Chondrocyte (in vitro differentiated cells): Measurements from ENCODE around the gene APOBEC3G. TPM values are rescaled to one million over a fixed set of nuclear protein-coding genes. Genes with fewer than 3 reads are reported as not detected.
"Not testable (repeated sequence)": the region's sequence is repeated elsewhere in the genome, so short reads cannot be mapped to it uniquely, and the experiment has no call there.

ENCODE experiments used
- DNase-seq: peaks from one replicate; pipeline ENCODE4 v3.0.0; 2021; ENCODE audit warnings: mixed read lengths, low spot score
- H3K27ac Mint-ChIP-seq: one replicate; pipeline ENCODE4 v1.8.0; 2021; ENCODE audit warnings: mild to moderate bottlenecking, moderate library complexity, mixed read lengths; ENCODE audit not compliant: unreplicated experiment
- H3K27me3 Mint-ChIP-seq: 2 replicates; pipeline ENCODE4 v1.8.0; 2021; ENCODE audit warnings: low read depth, mixed read lengths
- H3K36me3 Mint-ChIP-seq: 2 replicates; pipeline ENCODE4 v1.8.0; 2021; ENCODE audit warnings: low read depth, mixed read lengths
- H3K4me1 Mint-ChIP-seq: 2 replicates; pipeline ENCODE4 v1.8.0; 2021; ENCODE audit warnings: low read depth, mild to moderate bottlenecking, mixed read lengths
- H3K4me3 Mint-ChIP-seq: one replicate; pipeline ENCODE4 v1.8.0; 2021; ENCODE audit warnings: mild to moderate bottlenecking, moderate library complexity, mixed read lengths; ENCODE audit not compliant: unreplicated experiment
- H3K9me3 Mint-ChIP-seq: 2 replicates; pipeline ENCODE4 v1.8.0; 2021; ENCODE audit warnings: low read depth, mixed read lengths
- CTCF ChIP-seq: fragments of 200-600 bp; sonication (generic); IDR thresholded peaks from 2 replicates; pipeline ENCODE4 v1.5.0; 2021; ENCODE audit warnings: antibody characterized with exemption, mild to moderate bottlenecking, moderate library complexity
- long read RNA-seq: library from polyadenylated mRNA; stranded (forward); transcript quantifications from one replicate; pipeline ENCODE4 v2.0.0, GENCODE V29; 2021
- total RNA-seq: library from RNA; stranded (reverse); gene quantifications from 3 replicates; pipeline ENCODE4 v1.2.1, GENCODE V29; 2021

The APOBEC3G gene
- 0.56 to 0.94 TPM (median 0.87 TPM) in 3 replicates for total RNA-seq
- long read RNA-seq, partial matches to known transcripts: 0 of 1 reads
- long read RNA-seq, other reads (novel, unspliced or antisense): 0 of 1 reads

- not testable (repeated sequence) for DNase-seq, H3K27me3 Mint-ChIP-seq
- peak within 1 kb of the TSS; percentile 53 for H3K4me3 Mint-ChIP-seq
Measured at GRCh38 chr22:39077026-39077840, at the start of gene APOBEC3G. APOBEC3G (plus strand) TSS chr22:39077275; CDS start chr22:39077362, 87 bp downstream.

GRCh38 chr22:39027717-39028116, 49.4 kb upstream of the APOBEC3G start:
- no peaks in the 10 kb centered on the region for H3K4me1 Mint-ChIP-seq
- TF ChIP-seq CTCF: no peak
- H3K27me3 Mint-ChIP-seq: no peaks in the 10 kb centered on the region
- no peak overlapping the region for H3K27ac Mint-ChIP-seq
- no peaks in the 10 kb centered on the region for H3K9me3 Mint-ChIP-seq
- H3K36me3 Mint-ChIP-seq: no peaks in the 10 kb centered on the region
- DNase-seq: no peak
- no peak overlapping the region for H3K4me3 Mint-ChIP-seq

More at GRCh38 chr22:39077026-39077840, at the start of gene APOBEC3G:
- H3K27ac Mint-ChIP-seq, H3K36me3 Mint-ChIP-seq, H3K4me1 Mint-ChIP-seq, H3K9me3 Mint-ChIP-seq: not testable (repeated sequence)
- TF ChIP-seq CTCF: peak; percentile 26

GRCh38 chr22:39028281-39028680, 48.8 kb upstream of the APOBEC3G start:
- Mint-ChIP-seq H3K36me3 (no peaks in the 10 kb centered on the region), H3K27me3 (no peaks in the 10 kb centered on the region), H3K27ac (no peak overlapping the region), H3K4me3 (no peak overlapping the region), H3K4me1 (no peaks in the 10 kb centered on the region), H3K9me3 (no peaks in the 10 kb centered on the region)
- DNase-seq: no peak
- TF ChIP-seq CTCF: no peak

GRCh38 chr22:39029227-39029626, 47.8 kb upstream of the APOBEC3G start:
- no peak overlapping the region for H3K4me3 Mint-ChIP-seq
- no peaks in the 10 kb centered on the region for H3K9me3 Mint-ChIP-seq
- H3K4me1 Mint-ChIP-seq: no peaks in the 10 kb centered on the region
- no peak overlapping the region for H3K27ac Mint-ChIP-seq
- no peak for TF ChIP-seq CTCF
- no peaks in the 10 kb centered on the region for H3K27me3 Mint-ChIP-seq
- no peaks in the 10 kb centered on the region for H3K36me3 Mint-ChIP-seq
- no peak for DNase-seq

GRCh38 chr22:39030705-39031104, 46.4 kb upstream of the APOBEC3G start:
- H3K27me3 Mint-ChIP-seq: no peaks in the 10 kb centered on the region
- TF ChIP-seq CTCF: no peak
- H3K36me3 Mint-ChIP-seq: no peaks in the 10 kb centered on the region

GRCh38 chr22:39031434-39032295, 45.4 kb upstream of the APOBEC3G start:
- H3K9me3 Mint-ChIP-seq, H3K4me1 Mint-ChIP-seq, H3K4me3 Mint-ChIP-seq, DNase-seq, H3K36me3 Mint-ChIP-seq, H3K27me3 Mint-ChIP-seq, H3K27ac Mint-ChIP-seq: not testable (repeated sequence)

More at GRCh38 chr22:39030705-39031104, 46.4 kb upstream of the APOBEC3G start:
- no peak for DNase-seq
- H3K4me1 Mint-ChIP-seq: no peaks in the 10 kb centered on the region
- no peak overlapping the region for H3K27ac Mint-ChIP-seq
- H3K4me3 Mint-ChIP-seq: no peak overlapping the region
- H3K9me3 Mint-ChIP-seq: no peaks in the 10 kb centered on the region

GRCh38 chr22:39037071-39037470, 40.0 kb upstream of the APOBEC3G start:
- H3K4me1 Mint-ChIP-seq, H3K36me3 Mint-ChIP-seq, DNase-seq, H3K27ac Mint-ChIP-seq, H3K27me3 Mint-ChIP-seq, H3K4me3 Mint-ChIP-seq, H3K9me3 Mint-ChIP-seq: not testable (repeated sequence)
